Measurements from ENCODE around the gene HOXD9. TPM values are rescaled to one million over a fixed set of nuclear protein-coding genes. Genes with fewer than 3 reads are reported as not detected.

The HOXD9 gene
- polyA plus RNA-seq, 1 donor (not counting 4 experiments of a cell fraction or from before 2014, with no cell fraction given): not detected

DNA sequence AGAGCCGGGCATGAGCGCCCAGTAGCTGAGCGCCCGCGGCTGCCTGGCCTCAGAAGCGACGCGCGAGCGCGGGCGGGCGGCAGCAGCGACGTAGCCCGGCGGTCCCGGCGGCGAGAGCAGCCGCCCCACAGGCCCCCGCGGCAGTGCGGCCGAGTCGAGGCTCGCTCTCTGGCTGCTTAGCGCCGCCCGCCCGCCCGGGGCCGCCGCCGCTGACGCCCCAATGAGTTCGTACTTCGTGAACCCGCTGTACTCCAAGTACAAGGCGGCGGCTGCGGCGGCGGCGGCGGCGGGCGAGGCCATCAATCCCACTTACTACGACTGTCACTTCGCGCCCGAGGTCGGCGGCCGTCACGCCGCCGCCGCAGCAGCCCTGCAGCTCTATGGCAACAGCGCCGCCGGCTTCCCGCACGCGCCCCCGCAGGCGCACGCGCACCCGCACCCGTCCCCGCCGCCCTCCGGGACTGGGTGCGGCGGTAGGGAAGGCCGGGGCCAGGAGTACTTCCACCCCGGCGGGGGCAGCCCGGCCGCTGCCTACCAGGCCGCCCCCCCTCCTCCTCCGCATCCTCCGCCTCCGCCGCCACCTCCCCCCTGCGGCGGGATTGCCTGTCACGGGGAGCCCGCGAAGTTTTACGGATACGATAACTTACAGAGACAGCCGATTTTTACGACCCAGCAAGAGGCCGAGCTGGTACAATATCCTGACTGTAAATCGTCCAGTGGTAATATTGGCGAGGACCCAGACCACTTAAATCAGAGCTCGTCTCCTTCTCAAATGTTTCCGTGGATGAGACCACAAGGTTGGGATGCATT is 7.8 kb downstream of the HOXD9 start:
- FAIRE-seq (no peak), DNase-seq (ENCODE audit: low read depth, low spot score) (no peak)
- peak; percentile 94 for TF ChIP-seq EZH2 (IDR thresholded peaks at IDR 0.05; ENCODE audit: low read length)
- TF ChIP-seq, protein P1, sequence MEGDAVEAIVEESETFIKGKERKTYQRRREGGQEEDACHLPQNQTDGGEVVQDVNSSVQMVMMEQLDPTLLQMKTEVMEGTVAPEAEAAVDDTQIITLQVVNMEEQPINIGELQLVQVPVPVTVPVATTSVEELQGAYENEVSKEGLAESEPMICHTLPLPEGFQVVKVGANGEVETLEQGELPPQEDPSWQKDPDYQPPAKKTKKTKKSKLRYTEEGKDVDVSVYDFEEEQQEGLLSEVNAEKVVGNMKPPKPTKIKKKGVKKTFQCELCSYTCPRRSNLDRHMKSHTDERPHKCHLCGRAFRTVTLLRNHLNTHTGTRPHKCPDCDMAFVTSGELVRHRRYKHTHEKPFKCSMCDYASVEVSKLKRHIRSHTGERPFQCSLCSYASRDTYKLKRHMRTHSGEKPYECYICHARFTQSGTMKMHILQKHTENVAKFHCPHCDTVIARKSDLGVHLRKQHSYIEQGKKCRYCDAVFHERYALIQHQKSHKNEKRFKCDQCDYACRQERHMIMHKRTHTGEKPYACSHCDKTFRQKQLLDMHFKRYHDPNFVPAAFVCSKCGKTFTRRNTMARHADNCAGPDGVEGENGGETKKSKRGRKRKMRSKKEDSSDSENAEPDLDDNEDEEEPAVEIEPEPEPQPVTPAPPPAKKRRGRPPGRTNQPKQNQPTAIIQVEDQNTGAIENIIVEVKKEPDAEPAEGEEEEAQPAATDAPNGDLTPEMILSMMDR (optimal IDR thresholded peaks at IDR 0.05 in 1 of 3, IDR thresholded peaks at IDR 0.05 in 1 of 3, conservative IDR thresholded peaks at IDR 0.05 in 1 of 3; ENCODE audit: extremely low read depth in 1 of 3, insufficient read depth in 2 of 3, low read length in 3 of 3): no peak
- H3K79me2 ChIP-seq (ENCODE audit: control insufficient read depth, insufficient read depth, low read length): no peaks in the 10 kb centered on the region
- no peaks in the 10 kb centered on the region for H3K4me1 ChIP-seq (ENCODE audit: control insufficient read depth, extremely low read depth, insufficient read depth, low read length)
- no peak overlapping the region for H2AFZ ChIP-seq (ENCODE audit: control insufficient read depth, low read length)
- H3K9me3 ChIP-seq (ENCODE audit: control insufficient read depth, low read depth, low read length): no peaks in the 10 kb centered on the region
- no peaks in the 10 kb centered on the region for H4K20me1 ChIP-seq (ENCODE audit: control insufficient read depth, extremely low read depth, insufficient read depth, low read length)
- peaks cover 93% of the 10 kb centered on the region for H3K27me3 ChIP-seq (ENCODE audit: control insufficient read depth, extremely low read depth, insufficient read depth, low read length)
- H3K27ac ChIP-seq (ENCODE audit: control insufficient read depth, insufficient read depth, low read length): no peak overlapping the region
- dilution Hi-C loops (cut with MboI; ENCODE audit: extremely low pct_ligation_motif_present, low sequenced_read_pairs): no loop called here
- no peaks in the 10 kb centered on the region for H3K9me1 ChIP-seq (ENCODE audit: control insufficient read depth, extremely low read depth, insufficient read depth, low read length)
- H3K4me2 ChIP-seq (ENCODE audit: control insufficient read depth, extremely low read depth, insufficient read depth, low read depth, low read length): peak overlapping the region; percentile 46
- H3K36me3 ChIP-seq (ENCODE audit: control insufficient read depth in 2 of 2, extremely low read depth in 1 of 2, insufficient read depth in 2 of 2, low read length in 2 of 2): no peaks in the 10 kb centered on the region
- H3K9ac ChIP-seq (ENCODE audit: control insufficient read depth, extremely low read depth, insufficient read depth, low read length): no peak overlapping the region
- peak overlapping the region in 2 of 3 experiments; percentile 6 to 23 for H3K4me3 ChIP-seq (ENCODE audit: control insufficient read depth in 2 of 3, extremely low read depth in 1 of 3, insufficient read depth in 2 of 3, low read depth in 1 of 3, low read length in 3 of 3)

DNA sequence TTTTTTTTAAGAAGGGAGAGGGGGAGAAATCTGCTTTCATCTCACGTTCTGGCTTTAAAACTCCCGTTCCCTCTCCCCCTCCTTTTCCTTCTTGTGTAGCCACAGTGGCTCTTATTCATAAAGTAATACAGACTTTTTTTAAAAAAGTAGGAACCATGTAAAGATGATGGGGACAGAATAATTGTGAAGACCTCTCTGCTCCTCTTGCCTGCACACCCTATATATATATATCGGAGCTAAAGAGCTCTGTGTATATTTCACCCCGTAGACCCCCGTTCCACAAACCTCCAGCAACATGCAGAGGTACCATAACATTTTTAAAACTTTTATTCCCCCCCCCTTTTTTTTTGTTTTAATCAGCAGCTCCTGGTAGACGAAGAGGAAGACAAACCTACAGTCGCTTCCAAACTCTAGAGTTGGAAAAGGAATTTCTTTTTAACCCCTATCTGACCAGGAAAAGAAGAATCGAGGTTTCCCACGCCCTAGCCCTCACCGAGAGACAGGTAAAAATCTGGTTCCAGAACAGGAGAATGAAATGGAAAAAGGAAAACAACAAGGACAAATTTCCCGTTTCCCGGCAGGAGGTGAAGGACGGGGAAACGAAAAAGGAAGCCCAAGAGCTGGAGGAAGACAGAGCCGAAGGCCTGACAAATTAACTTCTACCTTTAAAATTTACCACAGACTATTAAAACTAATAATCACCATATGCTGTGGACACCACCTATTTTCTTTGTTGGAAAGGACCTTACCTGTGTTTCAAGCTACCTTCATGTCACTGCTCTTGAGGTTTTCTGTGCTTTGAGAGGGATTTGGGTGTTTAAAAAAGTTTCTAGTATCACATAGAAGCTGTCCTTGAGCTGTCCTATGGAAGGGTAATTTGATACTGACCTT is 8.7 kb downstream of the HOXD9 start:
- H2AFZ ChIP-seq (ENCODE audit: control insufficient read depth, low read length): no peak overlapping the region
- no peaks in the 10 kb centered on the region for H3K79me2 ChIP-seq (ENCODE audit: control insufficient read depth, insufficient read depth, low read length)
- no peaks in the 10 kb centered on the region for H3K9me3 ChIP-seq (ENCODE audit: control insufficient read depth, low read depth, low read length)
- no peak overlapping the region for H3K27ac ChIP-seq (ENCODE audit: control insufficient read depth, insufficient read depth, low read length)
- no peak overlapping the region for H3K4me3 ChIP-seq (ENCODE audit: control insufficient read depth in 2 of 3, extremely low read depth in 1 of 3, insufficient read depth in 2 of 3, low read depth in 1 of 3, low read length in 3 of 3)
- no peak for TF ChIP-seq EZH2 (IDR thresholded peaks at IDR 0.05; ENCODE audit: low read length)
- TF ChIP-seq, protein P1 (optimal IDR thresholded peaks at IDR 0.05 in 1 of 3, IDR thresholded peaks at IDR 0.05 in 1 of 3, conservative IDR thresholded peaks at IDR 0.05 in 1 of 3; ENCODE audit: extremely low read depth in 1 of 3, insufficient read depth in 2 of 3, low read length in 3 of 3): no peak
- FAIRE-seq: no peak
- H3K4me2 ChIP-seq (ENCODE audit: control insufficient read depth, extremely low read depth, insufficient read depth, low read depth, low read length): no peak overlapping the region
- DNase-seq (ENCODE audit: low read depth, low spot score): no peak
- dilution Hi-C loops (cut with MboI; ENCODE audit: extremely low pct_ligation_motif_present, low sequenced_read_pairs): no loop called here
- no peaks in the 10 kb centered on the region for H3K9me1 ChIP-seq (ENCODE audit: control insufficient read depth, extremely low read depth, insufficient read depth, low read length)
- H4K20me1 ChIP-seq (ENCODE audit: control insufficient read depth, extremely low read depth, insufficient read depth, low read length): no peaks in the 10 kb centered on the region
- H3K36me3 ChIP-seq (ENCODE audit: control insufficient read depth in 2 of 2, extremely low read depth in 1 of 2, insufficient read depth in 2 of 2, low read length in 2 of 2): no peaks in the 10 kb centered on the region
- H3K9ac ChIP-seq (ENCODE audit: control insufficient read depth, extremely low read depth, insufficient read depth, low read length): no peak overlapping the region
- H3K4me1 ChIP-seq (ENCODE audit: control insufficient read depth, extremely low read depth, insufficient read depth, low read length): no peaks in the 10 kb centered on the region
- peaks cover 93% of the 10 kb centered on the region for H3K27me3 ChIP-seq (ENCODE audit: control insufficient read depth, extremely low read depth, insufficient read depth, low read length)
